Colonic mucosa (tissue), 4 donors: ENCODE measurements around the gene TTC31. TPM values are rescaled to one million over a fixed set of nuclear protein-coding genes. Genes with fewer than 3 reads are reported as not detected.
"Not testable (repeated sequence)": the region's sequence is repeated elsewhere in the genome, so short reads cannot be mapped to it uniquely, and the experiment has no call there.

Source experiments
- DNase-seq: peaks from one replicate; pipeline ENCODE4 v3.0.0-alpha.2; 2020
- H3K27ac ChIP-seq: fragments of 200-600 bp; one replicate; pipeline ENCODE4 v1.8.0; 2021
- H3K27me3 ChIP-seq: fragments of 200-600 bp; one replicate; pipeline ENCODE4 v1.8.0; 2021
- H3K36me3 ChIP-seq: fragments of 200-600 bp; one replicate; pipeline ENCODE4 v1.8.0; 2021
- H3K4me1 ChIP-seq: fragments of 200-600 bp; one replicate; pipeline ENCODE4 v1.8.0; 2021; ENCODE audit warnings: mild to moderate bottlenecking
- H3K4me3 ChIP-seq: fragments of 200-600 bp; one replicate; pipeline ENCODE4 v1.8.0; 2021
- H3K9ac ChIP-seq, 2 donors: one replicate each; pipeline ENCODE4 v1.7.0; 2013; ENCODE audit warnings: control low read depth in 2 of 2, low read depth in 2 of 2, low read length in 2 of 2
- H3K9me3 ChIP-seq: fragments of 200-600 bp; one replicate; pipeline ENCODE4 v1.8.0; 2021
- intact Hi-C: fragments of 100-400 bp; cut with DNase I; formaldehyde crosslinking; loops from one replicate; pipeline ENCODE4 v1.14.1; 2022
- total RNA-seq, 2 donors: library from RNA; stranded (reverse); fragmentation: NEBNext Ultra II Directional in 1 of 2; extraction: Animal tissue kit (Norgen Biotek cat#: 25700) in 1 of 2; gene quantifications; one replicate each; pipeline ENCODE4 v1.2.1, GENCODE V29; 2021
- TF ChIP-seq, protein P1 (sequence below): fragments of 200-600 bp; IDR thresholded peaks from one replicate; pipeline ENCODE4 v1.8.0; 2022; ENCODE audit warnings: antibody characterized with exemption, mild to moderate bottlenecking
- donor health status: healthy.
- donor health status: DM: no; HTN: no; CAD: no.
- donor health status: DM: no; HTN: no; CAD: no.

TTC31 gene
- total RNA-seq, 2 donors from 2014 or later, result 23.3 to 25.2 TPM

DNA sequence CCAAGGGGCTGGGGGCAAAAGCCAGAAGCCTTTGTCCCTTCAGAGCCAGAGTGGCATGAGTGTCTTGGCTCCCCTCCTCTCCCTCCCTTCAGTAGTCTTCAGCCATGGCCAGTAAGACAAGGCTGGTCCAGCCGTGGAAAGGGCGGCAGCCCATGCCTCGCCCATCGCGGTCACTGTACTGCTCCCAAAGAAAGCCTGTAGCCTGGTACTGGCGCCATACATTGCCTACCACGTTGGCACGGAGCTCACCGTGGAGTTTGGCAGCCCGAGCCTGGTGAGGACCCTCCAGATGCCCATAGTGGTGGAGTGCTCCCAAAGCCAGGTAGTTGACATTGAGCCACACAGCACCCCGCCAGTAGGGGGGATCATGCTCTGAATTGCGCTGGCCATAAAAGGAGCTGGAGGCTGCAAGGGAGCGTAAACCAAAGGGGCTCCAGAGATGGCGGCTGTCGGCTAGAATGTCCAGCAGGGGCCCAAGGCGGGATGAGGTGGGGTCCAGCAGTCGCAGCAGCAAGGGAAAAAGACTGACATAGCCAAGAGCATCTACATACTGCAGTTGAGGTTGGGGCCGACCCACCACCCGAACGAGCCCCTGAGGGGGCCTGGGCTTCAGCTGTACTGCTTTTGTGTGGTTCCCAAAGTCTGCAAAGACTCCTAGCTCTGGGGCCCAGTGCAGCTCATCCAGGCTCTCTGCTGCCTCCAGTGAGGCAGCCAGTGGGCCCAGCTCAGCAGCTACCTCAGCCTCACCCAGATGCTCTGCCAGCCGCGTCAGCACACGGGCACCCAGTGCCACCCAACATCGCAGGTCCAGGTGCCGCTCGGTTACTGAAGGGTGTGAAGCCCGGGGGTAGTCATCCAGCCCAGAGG lies 21.5 kb upstream of the TTC31 start:
- Histone ChIP-seq H3K36me3 (no peaks in the 10 kb centered on the region), H3K27ac (no peak overlapping the region), H3K9me3 (no peaks in the 10 kb centered on the region), H3K4me3 (no peak overlapping the region), H3K9ac (no peak overlapping the region), H3K4me1 (peaks cover 7% of the 10 kb centered on the region), H3K27me3 (no peaks in the 10 kb centered on the region)
- DNase-seq, result no peak
- TF ChIP-seq, protein P1, sequence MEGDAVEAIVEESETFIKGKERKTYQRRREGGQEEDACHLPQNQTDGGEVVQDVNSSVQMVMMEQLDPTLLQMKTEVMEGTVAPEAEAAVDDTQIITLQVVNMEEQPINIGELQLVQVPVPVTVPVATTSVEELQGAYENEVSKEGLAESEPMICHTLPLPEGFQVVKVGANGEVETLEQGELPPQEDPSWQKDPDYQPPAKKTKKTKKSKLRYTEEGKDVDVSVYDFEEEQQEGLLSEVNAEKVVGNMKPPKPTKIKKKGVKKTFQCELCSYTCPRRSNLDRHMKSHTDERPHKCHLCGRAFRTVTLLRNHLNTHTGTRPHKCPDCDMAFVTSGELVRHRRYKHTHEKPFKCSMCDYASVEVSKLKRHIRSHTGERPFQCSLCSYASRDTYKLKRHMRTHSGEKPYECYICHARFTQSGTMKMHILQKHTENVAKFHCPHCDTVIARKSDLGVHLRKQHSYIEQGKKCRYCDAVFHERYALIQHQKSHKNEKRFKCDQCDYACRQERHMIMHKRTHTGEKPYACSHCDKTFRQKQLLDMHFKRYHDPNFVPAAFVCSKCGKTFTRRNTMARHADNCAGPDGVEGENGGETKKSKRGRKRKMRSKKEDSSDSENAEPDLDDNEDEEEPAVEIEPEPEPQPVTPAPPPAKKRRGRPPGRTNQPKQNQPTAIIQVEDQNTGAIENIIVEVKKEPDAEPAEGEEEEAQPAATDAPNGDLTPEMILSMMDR, result no peak
- intact Hi-C loops, result no loop called here

DNA sequence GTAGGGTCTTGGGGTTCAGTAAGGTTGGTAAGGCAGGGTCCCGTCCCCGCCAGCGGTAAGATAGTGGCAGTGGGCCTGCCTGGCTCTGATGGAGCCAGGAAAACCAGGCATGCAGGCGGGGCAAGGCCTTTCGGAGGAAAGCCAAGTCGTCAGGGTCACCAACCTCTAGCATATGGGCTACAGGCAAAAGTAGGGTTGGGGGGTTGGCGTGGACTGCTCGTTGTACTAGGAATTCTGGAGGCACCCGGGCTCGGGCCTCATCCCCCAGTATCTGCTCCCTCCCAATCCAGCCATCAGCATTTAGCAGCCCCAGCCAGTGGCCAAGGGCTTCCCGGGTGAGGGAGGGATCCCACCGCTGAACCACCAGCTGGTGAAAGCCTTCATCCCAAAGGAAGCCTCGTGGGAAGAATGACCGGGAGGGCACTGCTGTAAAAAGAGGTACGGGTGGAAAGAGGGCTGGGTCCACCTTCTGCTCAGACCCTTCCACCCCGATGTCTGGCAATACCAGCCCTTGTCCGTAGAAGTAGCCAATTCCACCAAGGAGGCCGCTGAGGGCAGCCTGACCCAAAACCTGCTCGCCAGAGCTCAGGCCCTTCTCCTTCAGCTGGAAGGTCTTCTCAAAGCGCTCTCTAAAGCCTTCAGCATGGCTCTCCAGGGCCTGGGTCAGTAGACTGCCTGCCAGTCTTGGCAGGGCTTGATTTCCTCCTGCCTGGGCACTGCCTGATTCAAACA lies 20.7 kb upstream of the TTC31 start:
- no peaks in the 10 kb centered on the region for H3K36me3 ChIP-seq
- H3K27me3 ChIP-seq, result no peaks in the 10 kb centered on the region
- TF ChIP-seq, protein P1, result no peak
- DNase-seq, result no peak
- peaks cover 7% of the 10 kb centered on the region for H3K4me1 ChIP-seq
- H3K4me3 ChIP-seq, result no peak overlapping the region
- H3K9ac ChIP-seq, result no peak overlapping the region
- H3K9me3 ChIP-seq, result no peaks in the 10 kb centered on the region
- intact Hi-C loops, result no loop called here
- H3K27ac ChIP-seq, result no peak overlapping the region

DNA sequence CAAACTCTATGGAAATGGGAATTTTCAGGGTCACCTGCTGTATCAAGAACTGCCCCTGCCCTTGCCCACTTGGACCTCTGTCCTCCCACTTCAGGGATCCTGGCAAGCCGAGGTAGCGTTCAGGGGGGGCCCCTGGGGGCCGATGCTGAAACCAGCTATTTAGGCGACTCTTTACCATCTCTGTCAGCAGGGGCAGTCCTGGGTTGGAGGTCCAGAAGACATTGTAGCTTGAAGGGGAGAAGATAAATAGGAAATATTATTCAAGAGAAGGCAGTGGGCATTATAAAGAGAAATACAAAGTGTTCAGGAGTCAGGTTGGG lies 20.1 kb upstream of the TTC31 start:
- TF ChIP-seq, protein P1, result no peak
- peaks cover 7% of the 10 kb centered on the region for H3K4me1 ChIP-seq
- H3K4me3 ChIP-seq, result no peak overlapping the region
- no peaks in the 10 kb centered on the region for H3K36me3 ChIP-seq
- intact Hi-C loops, result no loop called here
- no peak overlapping the region for H3K9ac ChIP-seq
- H3K9me3 ChIP-seq, result no peaks in the 10 kb centered on the region
- no peak for DNase-seq
- H3K27me3 ChIP-seq, result no peaks in the 10 kb centered on the region
- no peak overlapping the region for H3K27ac ChIP-seq

DNA sequence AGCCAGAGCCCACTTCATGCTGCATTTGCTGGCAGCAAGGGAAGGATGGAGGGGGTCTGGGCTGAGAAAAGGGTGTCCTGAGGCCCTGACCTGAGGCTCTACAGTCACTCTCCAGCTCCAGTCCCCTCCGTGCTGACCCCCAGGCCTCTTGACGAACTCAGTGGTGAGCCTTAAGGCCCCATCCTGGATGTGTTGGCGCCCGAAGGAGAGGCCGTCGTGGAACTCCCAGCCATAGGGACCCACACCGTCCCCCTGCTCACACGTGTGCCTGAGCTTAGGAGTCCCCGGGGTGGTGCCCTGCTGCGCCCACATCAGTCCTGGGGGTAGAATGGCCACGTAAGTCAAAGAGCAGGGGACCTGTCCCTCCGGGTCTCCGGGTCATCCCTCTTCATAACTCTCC lies 18.5 kb upstream of the TTC31 start:
- peak overlapping the region; percentile 81 to 83 for H3K9ac ChIP-seq
- no peaks in the 10 kb centered on the region for H3K36me3 ChIP-seq
- H3K4me1 ChIP-seq, result peaks cover 7% of the 10 kb centered on the region
- H3K4me3 ChIP-seq, result peak overlapping the region; percentile 99
- H3K27ac ChIP-seq, result peak overlapping the region; percentile 76
- intact Hi-C loops, result no loop called here
- TF ChIP-seq, protein P1, result no peak
- no peak for DNase-seq
- H3K9me3 ChIP-seq, result no peaks in the 10 kb centered on the region
- no peaks in the 10 kb centered on the region for H3K27me3 ChIP-seq

DNA sequence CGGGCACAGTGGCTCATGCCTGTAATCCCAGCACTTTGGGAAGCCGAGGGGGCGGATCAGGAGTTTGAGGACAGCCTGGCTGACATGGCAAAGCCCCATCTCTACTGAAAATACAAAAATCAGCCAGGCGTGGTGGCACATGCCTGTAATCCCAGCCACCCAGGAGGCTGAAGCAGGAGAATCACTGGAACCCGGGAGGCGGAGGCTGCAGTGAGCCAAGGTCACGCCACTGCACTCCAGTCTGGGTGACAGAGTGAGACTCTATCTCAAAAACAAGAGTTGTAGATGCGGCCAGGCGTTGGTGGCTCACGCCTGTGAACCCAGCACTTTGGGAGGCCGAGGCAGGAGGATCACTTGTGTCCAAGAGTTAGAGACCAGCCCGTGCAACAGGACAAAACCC lies 12.1 kb upstream of the TTC31 start:
- H3K4me3 ChIP-seq, DNase-seq, H3K9me3 ChIP-seq, H3K27me3 ChIP-seq, intact Hi-C loops, H3K27ac ChIP-seq, H3K9ac ChIP-seq, H3K4me1 ChIP-seq, H3K36me3 ChIP-seq: not testable (repeated sequence)
